ENCODE measurements around the gene FBXL13. TPM values are rescaled to one million over a fixed set of nuclear protein-coding genes. Genes with fewer than 3 reads are reported as not detected.
A peak's percentile ranks its signal among the peaks of the same experiment; 100 is the strongest.

The FBXL13 gene
- total and polyA plus RNA-seq, 11 donors = 0.16 to 1.2 (median 0.41) TPM; not detected in 1

DNA sequence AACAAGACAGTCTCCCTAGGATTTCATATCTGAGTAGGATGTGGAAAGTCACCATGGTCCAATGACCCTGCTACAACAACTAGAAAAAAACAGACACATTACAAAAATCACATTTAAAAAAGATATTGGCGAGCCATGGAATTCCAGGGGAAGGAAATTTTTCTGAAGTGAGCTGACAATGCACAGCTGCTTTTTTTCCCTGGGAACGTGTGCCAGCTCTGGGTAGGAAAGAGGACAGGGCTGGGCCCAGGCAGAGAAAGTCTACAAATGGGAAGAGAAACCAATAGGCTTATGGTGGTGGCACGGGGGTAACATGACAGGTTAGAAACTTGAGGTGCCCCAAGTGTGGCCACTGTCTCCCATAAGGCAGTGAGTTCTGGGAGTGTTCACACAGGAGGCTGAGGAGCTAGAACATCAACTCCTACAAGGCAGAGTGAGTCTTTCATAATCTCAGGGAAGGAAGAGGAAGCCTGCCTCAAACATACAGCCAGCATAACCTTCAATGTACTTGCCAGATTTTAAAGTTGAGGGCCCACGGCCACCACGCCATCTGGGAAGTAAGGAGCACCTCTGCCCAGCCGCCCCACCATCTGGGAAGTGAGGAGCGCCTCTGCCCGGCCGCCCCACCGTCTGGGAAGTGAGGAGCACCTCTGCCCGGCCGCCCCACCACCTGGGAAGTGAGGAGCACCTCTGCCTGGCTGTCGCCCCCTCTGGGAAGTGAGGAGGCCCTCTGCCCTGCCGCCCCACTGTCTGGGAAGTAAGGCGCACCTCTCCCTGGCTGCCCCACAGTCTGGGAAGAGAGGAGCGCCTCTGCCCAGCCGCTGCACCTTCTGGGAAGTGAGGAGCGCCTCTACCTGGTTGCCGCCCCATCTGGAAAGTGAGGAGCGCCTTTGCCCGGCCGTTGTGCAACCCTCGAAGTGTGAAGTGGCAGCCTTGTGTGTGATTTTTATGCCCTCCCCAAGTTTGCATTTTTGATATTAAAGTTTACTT lies 5.9 kb downstream of the FBXL13 start:
- Histone ChIP-seq H3K4me1 (peaks cover 0 to 2% (median under 1%) of the 10 kb centered on the region in 12 donors), H3K4me3 (no peak overlapping the region), H3K36me3 (no peaks in the 10 kb centered on the region), H3K9me3 (no peaks in the 10 kb centered on the region), H3K27ac (no peak overlapping the region), H3K27me3 (no peaks in the 10 kb centered on the region)
- TF ChIP-seq POLR2A (IDR thresholded peaks at IDR 0.05) = no peak
- no peak for TF ChIP-seq CTCF (IDR thresholded peaks at IDR 0.05)
- 90 to 92% (median 91%) methylated on average over 15 to 23 of the region's 23 CpGs for WGBS, 4 donors
- intact Hi-C loops (cut with DNase I) = loop anchor here in 3 of 10 donors (10.0 kb wide), 1 partner anchor 314 kb away; no protein-coding TSS in a partner anchor
- DNase-seq (no peak), ATAC-seq (no peak)

GRCh38 chr7:103065667-103066066 lies 8.9 kb downstream of the FBXL13 start:
- WGBS, 4 donors = 12 to 28% (median 15%) methylated on average over 1 of the region's 1 CpG
- Histone ChIP-seq H3K9me3 (no peaks in the 10 kb centered on the region), H3K27ac (no peak overlapping the region), H3K4me1 (no peaks in the 10 kb centered on the region), H3K36me3 (no peaks in the 10 kb centered on the region), H3K4me3 (no peak overlapping the region), H3K27me3 (no peaks in the 10 kb centered on the region)
- ATAC-seq (peak in 1 of 4 donors; percentile 53), DNase-seq (peak in 2 of 5 donors; percentile 30 to 56)
- TF ChIP-seq CTCF (IDR thresholded peaks at IDR 0.05) = peak in 9 of 12 donors; percentile 26 to 49 (median 36)
- TF ChIP-seq POLR2A (IDR thresholded peaks at IDR 0.05) = no peak
- intact Hi-C loops (cut with DNase I) = loop anchor here in 3 of 10 donors (10.0 kb wide), 1 partner anchor 311 kb away; no protein-coding TSS in a partner anchor

- ATAC-seq = no peak
- no peak for TF ChIP-seq CTCF (IDR thresholded peaks at IDR 0.05)
- no peak for TF ChIP-seq POLR2A (IDR thresholded peaks at IDR 0.05)
- H3K36me3 ChIP-seq = no peaks in the 10 kb centered on the region
- DNase-seq = no peak
- H3K9me3 ChIP-seq = no peaks in the 10 kb centered on the region
- no peak overlapping the region for H3K4me3 ChIP-seq
- H3K27me3 ChIP-seq = no peaks in the 10 kb centered on the region
- H3K27ac ChIP-seq = no peak overlapping the region
- WGBS, 4 donors = 88 to 91% (median 89%) methylated on average over 3 of the region's 3 CpGs
- H3K4me1 ChIP-seq = peaks cover 0 to 5% (median 0%) of the 10 kb centered on the region in 12 donors
- intact Hi-C loops (cut with DNase I) = loop anchor here in 8 of 10 donors (5.0 to 10.0 kb wide), 5 partner anchors 302 to 317 kb away; partner anchors contain the start of gene FAM185A (in 1 of the 8)
Measured at GRCh38 chr7:103063895-103064294, 10.7 kb downstream of the FBXL13 start.

GRCh38 chr7:103059471-103059870 lies 15.1 kb downstream of the FBXL13 start:
- H3K4me3 ChIP-seq = no peak overlapping the region
- intact Hi-C loops (cut with DNase I) = no loop called here
- H3K9me3 ChIP-seq = no peaks in the 10 kb centered on the region
- ATAC-seq (no peak), DNase-seq (no peak)
- H3K27ac ChIP-seq = no peak overlapping the region
- H3K4me1 ChIP-seq = peaks cover 0 to 5% (median 0%) of the 10 kb centered on the region in 12 donors
- H3K36me3 ChIP-seq = no peaks in the 10 kb centered on the region
- H3K27me3 ChIP-seq = no peaks in the 10 kb centered on the region
- WGBS, 4 donors = 60 to 75% (median 66%) methylated on average over 2 of the region's 2 CpGs
- TF ChIP-seq POLR2A (IDR thresholded peaks at IDR 0.05) = no peak
- no peak for TF ChIP-seq CTCF (IDR thresholded peaks at IDR 0.05)
